ENCODE results near the gene LIPA. TPM values are rescaled to one million over a fixed set of nuclear protein-coding genes. Genes with fewer than 3 reads are reported as not detected.

Gene LIPA
- total RNA-seq, result 16.5 and 40.8 TPM in 2 replicates

DNA sequence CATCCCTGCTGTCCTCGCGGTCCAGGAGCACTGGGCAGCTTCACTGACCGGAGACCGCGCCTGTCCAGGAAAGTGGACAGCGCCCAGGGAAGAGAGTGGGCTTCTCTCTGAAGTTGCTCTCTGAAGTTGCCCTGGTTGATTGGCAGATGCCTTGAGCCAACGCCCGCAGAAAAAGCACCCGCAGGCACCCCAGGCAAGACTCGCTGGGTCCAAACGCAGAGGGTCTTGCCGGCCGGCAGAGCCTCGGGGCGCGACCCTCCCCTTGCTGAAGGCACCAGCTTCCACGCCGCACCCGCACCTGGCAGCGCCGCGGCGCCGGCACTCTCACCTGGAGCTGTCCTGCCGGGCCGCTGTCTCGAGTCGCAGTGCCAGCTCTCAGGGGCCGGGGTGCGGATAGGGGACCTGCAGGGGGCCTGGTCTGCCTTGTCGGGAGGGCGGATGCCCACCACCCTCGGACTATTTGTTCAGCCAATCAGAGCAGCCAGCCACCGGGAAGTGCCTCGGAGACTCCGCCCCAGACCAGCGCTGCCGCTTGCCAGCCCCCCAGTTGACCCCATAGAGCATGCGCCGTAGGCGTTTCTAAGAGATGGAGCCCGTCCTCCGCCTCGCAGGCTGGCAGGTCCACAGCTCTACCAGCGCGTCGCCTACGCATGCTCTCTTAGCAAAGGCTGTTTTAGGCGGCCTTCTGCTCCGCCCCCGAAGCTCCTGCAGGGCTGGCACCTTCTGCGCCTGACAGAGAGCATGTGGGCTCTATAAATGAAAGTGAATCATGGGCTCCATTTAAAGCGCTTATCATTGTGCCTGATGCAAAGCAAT, at the start of gene LIPA:
LIPA (minus strand) TSS at position 367 of the 816 bp plus-strand sequence. CDS start 4,127 bp downstream, outside the sequence.
- DNase-seq (ENCODE audit: low read depth), result peak; percentile 68
- H3K4me3 ChIP-seq (ENCODE audit: low read depth, low read length), result peak within 1 kb of the TSS; percentile 89
- TF ChIP-seq, protein P1, sequence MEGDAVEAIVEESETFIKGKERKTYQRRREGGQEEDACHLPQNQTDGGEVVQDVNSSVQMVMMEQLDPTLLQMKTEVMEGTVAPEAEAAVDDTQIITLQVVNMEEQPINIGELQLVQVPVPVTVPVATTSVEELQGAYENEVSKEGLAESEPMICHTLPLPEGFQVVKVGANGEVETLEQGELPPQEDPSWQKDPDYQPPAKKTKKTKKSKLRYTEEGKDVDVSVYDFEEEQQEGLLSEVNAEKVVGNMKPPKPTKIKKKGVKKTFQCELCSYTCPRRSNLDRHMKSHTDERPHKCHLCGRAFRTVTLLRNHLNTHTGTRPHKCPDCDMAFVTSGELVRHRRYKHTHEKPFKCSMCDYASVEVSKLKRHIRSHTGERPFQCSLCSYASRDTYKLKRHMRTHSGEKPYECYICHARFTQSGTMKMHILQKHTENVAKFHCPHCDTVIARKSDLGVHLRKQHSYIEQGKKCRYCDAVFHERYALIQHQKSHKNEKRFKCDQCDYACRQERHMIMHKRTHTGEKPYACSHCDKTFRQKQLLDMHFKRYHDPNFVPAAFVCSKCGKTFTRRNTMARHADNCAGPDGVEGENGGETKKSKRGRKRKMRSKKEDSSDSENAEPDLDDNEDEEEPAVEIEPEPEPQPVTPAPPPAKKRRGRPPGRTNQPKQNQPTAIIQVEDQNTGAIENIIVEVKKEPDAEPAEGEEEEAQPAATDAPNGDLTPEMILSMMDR (conservative IDR thresholded peaks at IDR 0.05; ENCODE audit: low read depth, low read length), result no peak

GRCh38 chr10:89301232-89301631, 49.7 kb upstream of the LIPA start:
- DNase-seq (ENCODE audit: low read depth), result no peak
- TF ChIP-seq, protein P1 (conservative IDR thresholded peaks at IDR 0.05; ENCODE audit: low read depth, low read length), result no peak
- H3K4me3 ChIP-seq (ENCODE audit: low read depth, low read length), result peak overlapping the region; percentile 57

GRCh38 chr10:89299031-89299430, 47.5 kb upstream of the LIPA start:
- DNase-seq (ENCODE audit: low read depth), result no peak
- no peak overlapping the region for H3K4me3 ChIP-seq (ENCODE audit: low read depth, low read length)
- TF ChIP-seq, protein P1 (conservative IDR thresholded peaks at IDR 0.05; ENCODE audit: low read depth, low read length), result no peak

DNA sequence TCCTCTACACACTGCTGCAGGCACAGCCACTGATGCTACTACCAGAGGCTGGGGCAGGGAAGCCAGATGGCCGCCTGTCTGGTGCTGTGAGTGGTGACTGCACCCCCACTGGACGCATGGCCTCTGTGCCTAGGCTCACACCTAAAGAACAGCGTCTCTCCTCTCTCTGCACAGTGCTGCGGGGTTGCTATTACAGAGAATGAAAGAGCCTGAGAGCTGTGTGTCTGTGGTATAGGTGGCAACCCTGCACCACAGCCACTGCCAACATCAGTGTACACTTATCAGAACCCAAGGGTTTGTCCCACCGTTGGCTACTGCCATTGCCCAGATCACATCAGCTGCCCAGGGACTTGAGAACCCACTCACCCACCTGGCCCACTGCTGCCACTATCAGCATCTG, 46.2 kb upstream of the LIPA start:
- DNase-seq (ENCODE audit: low read depth), result no peak
- H3K4me3 ChIP-seq (ENCODE audit: low read depth, low read length), result no peak overlapping the region
- TF ChIP-seq, protein P1 (conservative IDR thresholded peaks at IDR 0.05; ENCODE audit: low read depth, low read length), result no peak

- no peak overlapping the region for H3K4me3 ChIP-seq (ENCODE audit: low read depth, low read length)
- no peak for DNase-seq (ENCODE audit: low read depth)
- TF ChIP-seq, protein P1 (conservative IDR thresholded peaks at IDR 0.05; ENCODE audit: low read depth, low read length), result no peak
These were observed 45.8 kb upstream of the LIPA start for GRCh38 chr10:89297356-89297755.

- TF ChIP-seq, protein P1 (conservative IDR thresholded peaks at IDR 0.05; ENCODE audit: low read depth, low read length), result no peak
- no peak overlapping the region for H3K4me3 ChIP-seq (ENCODE audit: low read depth, low read length)
- DNase-seq (ENCODE audit: low read depth), result no peak
These were observed 44.7 kb upstream of the LIPA start for GRCh38 chr10:89296220-89296648.

DNA sequence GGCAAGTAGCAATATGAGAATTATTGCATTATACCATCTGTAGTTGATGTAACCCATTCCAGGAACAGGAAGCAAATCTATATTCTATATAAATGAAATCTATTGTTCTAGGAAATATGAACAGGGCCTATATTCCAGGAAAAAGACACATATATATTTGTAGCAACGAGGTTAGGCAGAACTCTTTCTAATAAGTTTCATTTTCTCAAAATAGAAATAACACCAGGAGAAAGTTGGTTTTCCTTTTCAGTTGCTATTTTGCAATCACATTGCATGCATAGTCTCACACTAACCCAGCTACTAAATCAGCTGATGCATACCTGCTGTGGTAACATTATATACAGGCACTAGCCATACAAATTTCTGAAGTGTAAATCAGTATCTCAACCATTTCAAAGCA, 44.0 kb upstream of the LIPA start:
- TF ChIP-seq, protein P1 (conservative IDR thresholded peaks at IDR 0.05; ENCODE audit: low read depth, low read length), result no peak
- DNase-seq (ENCODE audit: low read depth), result no peak
- H3K4me3 ChIP-seq (ENCODE audit: low read depth, low read length), result no peak overlapping the region
